HEK293T (cell line): ENCODE data around the gene RNF224.

Experiments
- CTCF ChIA-PET: fragments of 350-600 bp; formaldehyde crosslinking; extraction: SDS; loops from one replicate; lab custom pipeline; 2021; ENCODE audit warnings: antibody characterized with exemption, inconsistent platforms; lab: Yijun Ruan, JAX
- POLR2A ChIA-PET: fragments of 350-600 bp; formaldehyde crosslinking; extraction: SDS; loops from one replicate; lab custom pipeline; 2020; ENCODE audit warnings: antibody characterized with exemption, inconsistent platforms; lab: Yijun Ruan, JAX
- DNase-seq: peaks from one replicate; pipeline ENCODE4 v3.0.0; 2012; ENCODE audit warnings: mixed read lengths; ENCODE audit errors: extremely low spot score
- ARNT ChIP-seq: fragments of 450-650 bp; IDR thresholded peaks from 2 replicates; pipeline ENCODE4 v1.6.1; 2017; ENCODE audit warnings: mild to moderate bottlenecking
- BHLHE40 ChIP-seq: fragments of 450-650 bp; IDR thresholded peaks from 2 replicates; pipeline ENCODE4 v1.6.1; 2016; ENCODE audit warnings: mild to moderate bottlenecking, moderate library complexity, borderline replicate concordance
- CTBP1 ChIP-seq: fragments of 450-650 bp; IDR thresholded peaks from 2 replicates; pipeline ENCODE4 v1.6.1; 2016; ENCODE audit warnings: borderline replicate concordance
- ELF4 ChIP-seq: fragments of 450-650 bp; IDR thresholded peaks from 2 replicates; pipeline ENCODE4 v1.6.1; 2017; ENCODE audit warnings: antibody characterized with exemption
- FOXA1 ChIP-seq: fragments of 450-650 bp; IDR thresholded peaks from 2 replicates; pipeline ENCODE4 v1.6.1; 2016; ENCODE audit warnings: mild to moderate bottlenecking
- FOXK2 ChIP-seq: fragments of 450-650 bp; IDR thresholded peaks from 2 replicates; pipeline ENCODE4 v1.6.1; 2016; ENCODE audit warnings: mild to moderate bottlenecking
- FOXM1 ChIP-seq: fragments of 450-650 bp; IDR thresholded peaks from 2 replicates; pipeline ENCODE4 v1.6.1; 2017; ENCODE audit warnings: mild to moderate bottlenecking, borderline replicate concordance
- HDGF ChIP-seq: fragments of 450-650 bp; IDR thresholded peaks from 2 replicates; pipeline ENCODE4 v1.6.1; 2017; ENCODE audit warnings: antibody characterized with exemption, borderline replicate concordance
- L3MBTL2 ChIP-seq: fragments of 450-650 bp; conservative IDR thresholded peaks from 2 replicates; pipeline ENCODE4 v1.6.1; 2016; ENCODE audit warnings: mild to moderate bottlenecking
- LEF1 ChIP-seq: fragments of 450-650 bp; IDR thresholded peaks from 2 replicates; pipeline ENCODE4 v1.6.1; 2017; ENCODE audit warnings: mild to moderate bottlenecking, borderline replicate concordance
- NFRKB ChIP-seq: fragments of 450-650 bp; IDR thresholded peaks from 2 replicates; pipeline ENCODE4 v1.6.1; 2016; ENCODE audit warnings: mild to moderate bottlenecking, moderate library complexity
- SP1 ChIP-seq: fragments of 450-650 bp; IDR thresholded peaks from 2 replicates; pipeline ENCODE4 v1.6.1; 2017
- SUZ12 ChIP-seq: fragments of 450-650 bp; IDR thresholded peaks from 2 replicates; pipeline ENCODE4 v1.6.1; 2016; ENCODE audit warnings: mild to moderate bottlenecking
- TARDBP ChIP-seq: fragments of 450-650 bp; IDR thresholded peaks from 2 replicates; pipeline ENCODE4 v1.6.1; 2016
- ZNF384 ChIP-seq: fragments of 450-650 bp; IDR thresholded peaks from 2 replicates; pipeline ENCODE4 v1.6.1; 2016
- TF ChIP-seq, protein P1 (sequence below): fragments of 450-650 bp; IDR thresholded peaks from 2 replicates; pipeline ENCODE4 v1.6.1; 2016

Gene RNF224

DNA sequence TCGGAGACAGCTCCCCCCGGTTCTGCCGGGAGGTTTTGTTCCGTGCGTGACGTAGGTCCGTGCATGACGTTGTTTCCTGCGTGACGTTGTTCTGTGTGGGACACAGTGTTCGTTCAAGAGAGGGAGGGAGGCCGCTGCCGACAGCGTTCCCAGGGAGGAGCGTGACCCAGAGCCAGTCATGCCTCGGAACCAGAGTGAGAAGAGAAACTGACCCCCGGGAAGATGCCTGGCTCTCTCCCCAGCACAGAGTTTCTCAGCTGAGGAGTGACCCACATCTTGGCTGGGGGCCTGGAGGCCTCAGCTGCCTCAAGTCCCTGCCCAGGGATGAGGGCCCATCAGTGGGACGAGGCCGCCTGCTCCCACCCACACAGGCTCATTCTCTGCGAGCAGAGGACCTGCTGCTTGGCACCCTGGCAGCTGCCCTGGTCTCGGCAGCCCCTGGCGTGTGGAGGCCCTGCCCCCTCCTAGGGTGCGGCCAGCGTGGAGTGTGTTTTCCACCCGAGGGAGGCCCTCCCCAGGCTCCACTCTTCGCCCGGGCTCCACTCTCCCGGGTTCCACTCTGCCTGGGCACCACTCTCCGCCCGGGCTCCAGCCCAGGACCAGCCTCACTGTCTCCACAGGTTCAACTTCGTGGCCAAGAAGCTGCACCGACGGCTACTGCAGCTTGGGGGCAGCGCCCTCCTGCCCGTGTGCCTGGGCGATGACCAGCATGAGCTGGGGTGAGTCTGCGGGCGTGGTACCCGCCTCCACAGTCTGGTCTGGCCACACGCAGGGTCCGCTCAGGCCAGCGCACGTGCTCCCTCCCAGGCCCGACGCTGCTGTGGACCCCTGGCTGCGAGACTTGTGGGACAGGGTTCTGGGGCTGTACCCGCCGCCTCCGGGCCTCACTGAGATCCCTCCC is 13.9 kb upstream of the RNF224 start:
- ChIA-PET POLR2A (interaction anchor here (1.0 to 2.0 kb wide), 3 partner anchors 10 to 24 kb away, joined by 3 to 7 read pairs (median 3); partner anchors contain the start of gene TPRN), CTCF (interaction anchor here (1.4 to 2.0 kb wide), 2 partner anchors 10 to 23 kb away, joined by 5 to 6 read pairs; no protein-coding TSS in a partner anchor)
- DNase-seq: no peak
- TF ChIP-seq L3MBTL2: no peak

DNA sequence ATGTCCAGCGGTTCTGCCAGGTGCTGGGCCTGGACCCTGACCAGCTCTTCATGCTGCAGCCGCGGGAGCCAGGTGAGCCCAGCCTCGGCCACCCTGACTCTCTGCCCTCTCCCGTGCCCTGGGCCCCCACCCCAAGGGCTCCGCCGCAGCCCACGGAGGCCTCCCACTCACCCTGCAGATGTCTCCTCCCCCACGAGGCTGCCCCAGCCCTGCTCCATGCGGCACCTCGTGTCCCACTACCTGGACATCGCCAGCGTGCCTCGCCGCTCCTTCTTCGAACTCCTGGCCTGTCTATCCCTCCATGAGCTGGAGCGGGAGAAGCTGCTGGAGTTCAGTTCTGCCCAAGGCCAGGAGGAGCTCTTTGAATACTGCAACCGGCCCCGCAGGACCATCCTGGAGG is 12.7 kb upstream of the RNF224 start:
- ChIA-PET POLR2A (interaction anchor here (0.7 to 3.8 kb wide), 3 partner anchors 10 to 20 kb away, joined by 4 to 16 read pairs (median 7); partner anchors contain the start of genes NDOR1, TMEM203 and TPRN), CTCF (interaction anchor here (1.4 to 2.0 kb wide), 2 partner anchors 8 to 22 kb away, joined by 5 to 6 read pairs; no protein-coding TSS in a partner anchor)
- no peak for DNase-seq
- TF ChIP-seq BHLHE40: no peak
- TF ChIP-seq, protein P1, sequence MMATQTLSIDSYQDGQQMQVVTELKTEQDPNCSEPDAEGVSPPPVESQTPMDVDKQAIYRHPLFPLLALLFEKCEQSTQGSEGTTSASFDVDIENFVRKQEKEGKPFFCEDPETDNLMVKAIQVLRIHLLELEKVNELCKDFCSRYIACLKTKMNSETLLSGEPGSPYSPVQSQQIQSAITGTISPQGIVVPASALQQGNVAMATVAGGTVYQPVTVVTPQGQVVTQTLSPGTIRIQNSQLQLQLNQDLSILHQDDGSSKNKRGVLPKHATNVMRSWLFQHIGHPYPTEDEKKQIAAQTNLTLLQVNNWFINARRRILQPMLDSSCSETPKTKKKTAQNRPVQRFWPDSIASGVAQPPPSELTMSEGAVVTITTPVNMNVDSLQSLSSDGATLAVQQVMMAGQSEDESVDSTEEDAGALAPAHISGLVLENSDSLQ: no peak
- TF ChIP-seq LEF1: no peak
- TF ChIP-seq ZNF384: no peak
- no peak for TF ChIP-seq ARNT
- TF ChIP-seq ELF4: no peak
- TF ChIP-seq CTBP1: no peak
- no peak for TF ChIP-seq HDGF
- TF ChIP-seq SUZ12: no peak
- TF ChIP-seq L3MBTL2: no peak
- no peak for TF ChIP-seq FOXA1
- TF ChIP-seq FOXM1: no peak

DNA sequence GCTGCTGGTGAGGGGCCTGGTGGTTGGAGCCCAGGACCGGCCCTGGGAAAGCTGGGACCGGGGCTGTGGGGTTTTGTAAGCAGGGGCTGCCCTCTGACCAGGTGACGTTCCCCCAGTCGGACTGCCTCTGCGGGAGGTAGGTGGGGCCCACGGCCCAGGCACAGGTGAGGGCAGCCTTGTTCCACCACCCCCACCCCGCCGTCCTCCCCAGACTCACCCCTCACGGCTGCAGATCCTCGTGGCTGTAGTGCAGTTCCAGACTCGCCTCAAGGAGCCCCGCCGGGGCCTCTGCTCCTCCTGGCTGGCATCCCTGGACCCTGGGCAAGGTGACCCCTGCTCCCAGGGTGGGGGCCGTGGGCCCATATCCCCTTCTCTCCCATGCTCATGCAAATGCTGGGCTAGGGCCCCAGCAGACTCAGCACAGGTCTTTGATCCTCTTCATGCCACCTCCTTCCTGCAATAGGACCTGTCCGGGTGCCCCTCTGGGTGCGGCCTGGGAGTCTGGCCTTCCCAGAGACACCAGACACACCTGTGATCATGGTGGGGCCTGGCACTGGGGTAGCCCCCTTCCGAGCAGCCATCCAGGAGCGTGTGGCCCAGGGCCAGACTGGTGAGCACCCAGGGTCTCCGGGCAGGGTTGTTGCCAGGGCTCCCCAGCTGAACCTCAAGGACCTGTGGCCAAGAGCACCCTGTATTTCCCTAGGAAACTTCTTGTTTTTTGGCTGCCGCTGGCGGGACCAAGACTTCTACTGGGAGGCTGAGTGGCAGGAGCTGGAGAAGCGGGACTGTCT is 11.9 kb upstream of the RNF224 start:
- ChIA-PET POLR2A (interaction anchor here (0.7 to 3.8 kb wide), 4 partner anchors 10 to 21 kb away, joined by 3 to 16 read pairs (median 6); partner anchors contain the start of genes NDOR1, TMEM203 and TPRN), CTCF (no interaction called here)
- DNase-seq: no peak
- no peak for TF ChIP-seq FOXK2
- TF ChIP-seq ZNF384: no peak
- TF ChIP-seq SP1: no peak
- no peak for TF ChIP-seq CTBP1
- no peak for TF ChIP-seq LEF1
- TF ChIP-seq FOXM1: no peak
- no peak for TF ChIP-seq TARDBP
- TF ChIP-seq L3MBTL2: no peak
- TF ChIP-seq HDGF: no peak
- TF ChIP-seq NFRKB: no peak
- TF ChIP-seq ARNT: no peak
- TF ChIP-seq FOXA1: no peak
- TF ChIP-seq SUZ12: no peak

DNA sequence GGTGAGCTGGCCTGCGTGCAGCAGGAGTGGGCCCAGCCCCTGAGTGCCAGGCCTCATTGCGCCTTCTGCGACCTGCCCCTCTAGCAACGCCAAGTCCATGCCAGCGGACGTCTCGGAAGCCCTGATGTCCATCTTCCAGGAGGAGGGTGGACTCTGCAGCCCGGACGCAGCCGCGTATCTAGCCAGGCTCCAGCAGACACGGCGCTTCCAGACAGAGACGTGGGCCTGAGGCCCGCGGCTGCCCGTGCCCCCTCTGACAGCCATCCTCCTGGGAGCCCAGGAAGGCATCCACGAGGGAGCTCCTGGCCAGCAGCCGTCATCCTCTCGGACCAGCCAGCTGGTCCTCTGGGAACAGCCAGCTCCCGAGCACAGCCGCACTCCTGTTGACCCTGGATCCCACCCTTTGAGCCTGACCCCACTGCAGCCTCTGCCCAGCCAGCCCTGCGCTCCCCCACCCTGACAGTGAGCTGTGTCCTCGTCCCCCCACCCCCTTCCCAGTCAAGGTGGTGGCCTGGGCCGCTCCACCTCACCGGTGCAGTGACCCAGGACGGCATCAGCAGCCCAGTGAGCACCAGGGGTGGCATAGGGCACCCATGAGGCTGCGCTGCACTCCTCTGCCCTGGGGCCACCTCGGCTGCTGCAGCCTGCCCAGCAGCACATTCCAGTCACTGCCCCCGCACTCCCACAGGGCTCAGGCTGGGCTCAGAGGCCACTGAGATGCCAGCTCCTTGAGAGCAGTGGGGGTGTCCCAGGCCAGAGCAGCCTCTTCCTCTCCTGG is 10.9 kb upstream of the RNF224 start:
- DNase-seq: no peak
- ChIA-PET POLR2A (interaction anchor here (0.9 to 3.8 kb wide), 6 partner anchors 9 to 27 kb away, joined by 3 to 16 read pairs (median 3); partner anchors contain the start of genes NDOR1, TMEM203 and TPRN), CTCF (no interaction called here)
- no peak for TF ChIP-seq LEF1
- TF ChIP-seq HDGF: no peak

DNA sequence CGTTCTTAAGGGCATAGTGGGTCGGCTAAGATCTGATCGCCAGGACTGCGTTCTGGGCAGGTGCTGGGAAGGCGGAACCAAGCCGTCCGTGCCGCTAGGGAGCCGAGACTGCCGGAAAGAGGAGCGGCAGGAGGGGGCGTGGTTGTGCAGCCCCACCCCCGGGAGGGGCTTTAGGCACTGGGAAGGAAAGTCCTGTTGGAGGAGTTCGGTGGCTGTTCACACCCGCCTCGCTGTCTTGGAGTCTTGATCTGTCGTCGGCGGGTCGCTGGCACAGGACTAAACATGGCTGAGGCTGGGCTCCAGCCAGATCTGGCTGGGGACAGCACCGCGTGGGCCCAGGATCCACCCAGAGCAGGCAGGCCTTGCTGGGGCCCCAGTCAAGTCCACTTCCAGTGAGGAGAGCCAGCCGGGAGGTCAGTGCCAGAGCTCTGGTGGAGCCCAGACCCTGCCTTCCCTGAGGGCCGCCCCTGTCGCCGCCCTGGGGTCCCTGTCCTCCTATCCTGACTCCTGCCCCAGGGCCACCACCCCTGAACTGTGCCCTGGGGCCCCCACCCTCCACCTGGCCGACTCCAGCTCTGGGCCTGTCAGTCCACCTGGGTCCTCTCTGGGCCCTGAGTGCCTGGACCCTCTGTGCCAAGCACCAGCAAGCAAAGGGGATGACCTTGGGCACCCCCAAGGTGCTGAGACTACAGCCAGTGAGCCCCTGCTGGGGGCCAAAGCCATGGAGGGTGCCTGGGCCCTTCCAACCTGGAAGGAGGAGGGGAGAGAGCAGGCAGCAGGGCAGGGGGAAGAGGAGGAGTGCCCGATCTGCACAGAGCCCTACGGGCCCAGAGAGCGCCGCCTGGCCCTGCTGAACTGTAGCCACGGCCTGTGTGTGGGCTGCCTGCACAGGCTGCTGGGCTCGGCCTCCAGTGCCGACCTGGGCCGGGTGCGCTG is 9.8 kb upstream of the RNF224 start:
- CTCF ChIA-PET: no interaction called here
- TF ChIP-seq FOXK2 (no peak), NFRKB (no peak), FOXA1 (no peak), HDGF (no peak), LEF1 (no peak), CTBP1 (no peak), SUZ12 (no peak), ZNF384 (no peak), ELF4 (no peak), ARNT (no peak), SP1 (no peak)
- TF ChIP-seq, protein P1: no peak
- POLR2A ChIA-PET: interaction anchor here (0.9 to 3.8 kb wide), 5 partner anchors 13 to 28 kb away, joined by 3 to 16 read pairs (median 3); partner anchors contain the start of genes NDOR1, TMEM203 and TPRN
- peak; percentile 55 for DNase-seq
